ENCODE results near the gene COQ7.

The COQ7 gene

DNA sequence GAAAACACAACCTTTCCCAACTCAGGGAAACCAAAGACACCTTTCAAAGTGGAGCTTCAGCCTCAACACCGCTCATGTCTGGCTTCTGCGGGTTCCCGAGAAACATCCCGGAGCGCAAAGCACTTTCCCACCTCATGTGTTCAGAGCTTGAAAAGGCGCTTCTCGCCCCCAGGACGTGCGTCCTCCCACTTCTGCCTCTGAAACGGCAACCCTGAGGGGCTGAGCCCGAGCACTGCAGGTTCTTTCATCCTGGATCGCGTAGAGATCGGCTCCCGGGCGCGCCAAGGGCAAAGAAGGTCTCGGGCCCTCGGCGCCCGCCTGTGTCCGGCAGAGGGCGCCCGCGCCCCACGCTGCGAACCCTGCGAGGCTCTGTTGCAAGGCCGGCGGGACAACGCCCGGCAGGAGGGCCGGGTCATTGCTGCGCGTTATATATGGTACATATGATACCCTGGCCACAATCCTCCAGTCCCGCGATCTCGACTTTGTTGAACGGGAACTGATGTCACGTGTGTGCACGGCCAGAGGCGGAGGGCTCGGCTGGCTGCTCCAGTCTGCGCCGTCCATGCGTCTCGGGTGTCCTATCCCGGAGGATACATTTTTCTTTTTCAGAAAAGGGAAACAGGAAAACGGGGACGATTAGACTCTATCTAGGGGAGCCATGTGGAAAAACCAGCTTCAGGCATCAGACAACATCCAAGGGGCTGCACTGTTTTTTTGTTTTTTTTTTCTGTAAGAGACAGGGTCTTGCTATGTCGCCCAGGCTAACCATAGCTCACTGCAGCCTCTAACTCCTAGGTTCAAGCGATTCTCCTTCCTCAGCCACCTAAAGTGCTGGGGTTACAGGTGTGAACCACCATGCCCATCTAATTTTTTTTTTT is 19.1 kb downstream of the COQ7 start:
- peak; percentile 96 for DNase-seq

DNA sequence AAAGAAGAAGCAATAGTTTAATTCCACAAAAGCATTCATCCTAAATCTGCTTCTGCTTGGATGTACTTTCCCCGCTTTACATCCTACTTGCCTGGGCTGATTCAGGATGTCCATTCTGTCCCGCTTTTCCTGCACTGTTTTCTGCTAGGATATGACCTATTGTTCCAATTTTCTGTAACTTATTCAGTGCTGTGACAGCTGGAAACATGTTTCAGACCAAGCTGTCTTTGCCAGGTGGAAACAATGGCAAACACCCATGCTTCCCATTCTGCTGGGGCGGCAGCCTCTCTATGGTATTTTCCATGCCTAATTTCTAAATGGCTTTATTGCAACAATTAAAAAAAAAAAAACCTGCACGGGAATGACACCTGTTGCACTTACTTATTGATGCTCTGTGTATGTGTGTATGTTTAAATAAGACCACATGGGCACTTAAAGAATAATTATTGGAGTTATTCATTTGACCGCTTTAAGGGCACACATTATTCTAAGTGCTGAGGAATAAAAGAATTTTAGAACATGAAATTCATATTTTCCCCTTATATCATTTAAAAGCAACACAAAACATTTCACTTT is 21.0 kb downstream of the COQ7 start:
- no peak for DNase-seq

DNA sequence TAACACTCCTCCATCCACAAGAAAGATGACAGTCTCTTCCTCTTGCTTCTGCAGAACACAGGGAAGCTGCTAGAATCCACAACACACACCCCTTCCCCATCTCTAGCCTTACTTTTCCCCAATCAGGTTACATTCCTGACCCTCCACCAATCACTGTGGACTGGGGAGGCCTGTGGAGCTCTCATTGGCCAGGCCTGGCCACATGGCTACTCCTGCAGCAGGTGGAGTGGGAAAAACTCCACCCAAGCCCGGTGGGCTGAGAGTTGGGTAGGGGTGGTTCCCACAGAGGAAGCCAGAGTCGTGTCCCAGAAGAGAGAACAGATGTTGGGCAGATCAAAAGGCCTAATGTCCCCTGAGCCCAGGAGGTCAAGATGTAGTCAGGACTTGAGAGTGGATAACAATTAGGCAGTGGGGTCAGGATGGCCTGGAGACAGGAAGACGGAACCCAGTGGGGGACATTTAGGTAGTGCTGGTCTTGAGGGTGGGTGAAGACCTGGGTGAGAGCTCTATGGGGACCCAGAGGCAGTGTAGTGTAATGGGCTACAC is 22.1 kb downstream of the COQ7 start:
- no peak for DNase-seq

DNA sequence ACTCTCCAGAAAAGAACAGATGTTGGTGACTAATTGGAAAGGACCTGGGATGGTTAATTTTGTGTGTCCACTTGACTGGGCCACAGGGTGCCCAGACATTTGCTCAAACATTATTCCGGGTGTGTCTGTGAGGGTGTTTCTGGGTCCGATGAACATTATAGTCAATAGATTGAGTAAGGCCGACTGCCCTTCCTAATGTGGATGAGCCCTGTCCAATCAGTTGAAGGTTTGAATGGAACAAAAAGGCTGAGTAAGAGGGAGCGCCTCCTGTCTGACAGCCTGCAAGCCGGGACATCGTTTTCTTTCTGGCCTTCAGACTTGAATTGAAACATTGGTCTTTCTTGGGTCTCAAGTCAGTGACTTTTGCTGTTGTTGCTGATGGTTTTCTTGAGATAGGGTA is 23.5 kb downstream of the COQ7 start:
- DNase-seq = no peak

DNA sequence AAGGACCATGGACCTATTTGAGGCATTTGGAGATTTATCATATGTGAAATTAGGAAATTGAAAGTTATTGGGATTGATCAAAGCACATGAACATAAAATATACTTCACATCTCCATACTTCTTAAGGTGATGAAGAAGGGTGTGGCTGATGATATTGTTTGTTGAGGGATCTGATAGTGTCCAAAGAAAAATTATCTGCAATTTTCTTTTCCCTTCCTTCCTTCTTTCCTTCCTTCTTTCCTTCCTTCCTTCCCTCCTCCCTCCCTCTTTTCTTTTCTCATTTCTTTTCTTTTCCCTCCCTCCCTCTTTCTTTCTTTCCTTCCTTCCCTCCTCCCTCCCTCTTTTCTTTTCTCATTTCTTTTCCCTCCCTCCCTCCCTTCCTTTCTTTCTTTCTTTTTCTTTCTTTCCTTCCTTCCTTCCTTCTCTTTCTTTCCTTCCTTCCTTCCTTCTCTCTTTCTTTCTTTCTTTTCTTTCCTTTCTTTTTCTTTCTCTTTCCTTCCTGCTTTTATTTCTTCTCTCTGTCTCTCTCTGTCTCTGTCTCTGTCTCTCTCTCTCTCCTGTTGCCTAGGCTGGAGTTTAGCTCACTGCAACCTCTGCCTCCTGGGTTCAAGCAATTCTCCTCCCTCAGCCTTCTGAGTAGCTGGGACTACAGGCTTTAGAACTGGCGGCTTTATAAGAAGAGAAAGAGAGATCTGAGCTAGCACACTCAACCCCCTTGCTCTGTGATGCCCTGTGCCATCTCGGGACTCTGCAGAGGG is 25.4 kb downstream of the COQ7 start:
- DNase-seq = no peak

DNA sequence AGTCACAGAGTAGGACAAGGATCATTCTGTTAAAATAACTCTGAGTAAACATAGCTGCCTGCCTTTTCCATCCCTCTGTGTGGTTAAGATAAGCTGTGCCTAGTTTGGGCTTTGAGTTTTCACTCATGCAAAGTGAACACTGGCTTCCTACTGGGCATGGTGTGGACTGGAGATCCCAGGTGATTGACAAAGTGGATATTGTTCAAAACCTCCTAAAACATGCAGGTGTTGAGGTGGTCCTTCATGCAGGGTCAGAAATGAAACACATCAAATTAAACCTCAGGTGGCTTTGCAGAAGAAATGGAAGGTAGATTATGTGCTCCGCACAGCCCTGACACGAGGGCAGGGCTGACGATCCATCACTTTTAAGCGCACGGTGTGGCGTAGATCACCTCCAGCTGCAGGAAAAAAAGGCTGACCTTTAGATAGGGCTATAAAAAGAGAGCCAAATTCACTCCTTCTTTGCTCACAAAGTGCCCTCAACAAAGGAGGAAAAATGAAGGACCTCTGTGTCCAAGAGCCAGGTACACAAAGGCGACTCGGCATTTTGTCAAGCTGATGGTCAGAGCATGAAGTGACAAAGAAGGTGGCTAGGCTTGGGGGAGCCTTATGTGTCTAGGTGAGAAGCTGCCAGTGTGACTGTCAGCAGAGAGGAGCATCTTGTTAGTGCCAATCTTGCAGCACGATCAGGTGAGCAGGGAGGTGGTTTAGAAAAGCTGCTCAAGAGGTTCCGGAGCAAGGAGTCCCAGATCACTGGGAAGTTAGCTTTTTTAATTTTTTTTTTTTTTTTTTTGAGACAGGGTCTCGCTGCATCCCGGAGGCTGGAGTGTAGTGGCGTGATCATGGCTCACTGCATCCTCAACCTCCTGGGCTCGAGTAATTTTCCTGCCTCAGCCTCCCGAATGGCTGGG is 26.5 kb downstream of the COQ7 start:
- no peak for DNase-seq

DNA sequence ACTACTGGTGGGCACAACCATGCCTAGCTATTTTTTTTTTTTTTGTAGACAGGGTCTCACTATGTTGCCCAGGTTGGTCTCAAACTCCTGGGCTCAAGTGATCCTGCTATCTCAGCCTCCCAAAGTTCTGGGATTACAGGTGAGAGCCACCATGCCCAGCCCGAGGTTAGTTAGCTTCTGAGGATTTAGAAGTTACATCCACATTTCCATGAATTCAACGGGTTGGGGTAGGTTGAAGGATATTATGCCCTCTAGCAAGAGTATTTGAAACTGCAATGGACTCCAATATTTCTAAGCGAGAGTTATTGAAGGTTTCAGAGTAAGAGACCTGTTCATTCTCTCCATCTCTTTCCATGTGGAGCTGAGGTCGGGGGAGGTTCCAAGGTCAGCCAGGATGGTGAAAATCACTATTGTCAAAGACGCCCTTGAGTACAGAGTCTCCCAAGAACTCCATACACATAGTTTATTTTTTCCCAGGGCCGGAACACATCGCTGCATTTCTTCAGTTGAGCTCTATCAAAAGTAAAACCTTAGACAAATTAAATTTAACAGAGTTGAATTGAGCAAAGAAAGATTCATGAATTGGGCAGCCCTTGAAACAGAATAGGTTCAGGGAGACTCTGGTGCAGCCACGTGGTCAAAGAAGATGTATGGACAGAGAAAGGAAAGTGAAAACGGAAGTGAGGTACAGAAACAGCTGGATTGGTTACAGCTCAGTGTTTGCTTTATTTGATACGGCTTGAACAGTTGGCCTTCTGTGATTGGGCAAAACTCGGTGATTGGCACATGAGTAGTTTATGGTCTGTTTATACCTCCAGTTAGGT is 27.3 kb downstream of the COQ7 start:
- DNase-seq = peak; percentile 82

DNA sequence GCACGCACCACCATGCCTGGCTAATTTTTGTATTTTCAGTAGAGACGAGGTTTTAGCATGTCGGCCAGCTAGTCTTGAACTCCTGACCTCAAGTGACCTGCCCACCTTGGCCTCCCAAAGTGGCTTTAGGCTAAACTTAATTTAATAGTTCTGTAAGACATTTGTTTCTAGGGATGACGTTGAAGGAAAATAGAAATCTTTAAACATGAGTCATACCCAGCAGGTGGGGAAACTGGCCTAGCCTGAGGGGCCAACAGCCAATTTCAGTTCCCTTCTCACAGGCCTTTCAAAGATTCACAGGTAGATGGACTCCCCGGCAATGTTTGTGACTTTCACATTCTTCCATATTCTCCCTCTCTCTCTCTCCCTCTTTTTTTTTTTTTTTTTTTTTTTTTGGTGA is 28.2 kb downstream of the COQ7 start:
- peak; percentile 9 for DNase-seq

DNA sequence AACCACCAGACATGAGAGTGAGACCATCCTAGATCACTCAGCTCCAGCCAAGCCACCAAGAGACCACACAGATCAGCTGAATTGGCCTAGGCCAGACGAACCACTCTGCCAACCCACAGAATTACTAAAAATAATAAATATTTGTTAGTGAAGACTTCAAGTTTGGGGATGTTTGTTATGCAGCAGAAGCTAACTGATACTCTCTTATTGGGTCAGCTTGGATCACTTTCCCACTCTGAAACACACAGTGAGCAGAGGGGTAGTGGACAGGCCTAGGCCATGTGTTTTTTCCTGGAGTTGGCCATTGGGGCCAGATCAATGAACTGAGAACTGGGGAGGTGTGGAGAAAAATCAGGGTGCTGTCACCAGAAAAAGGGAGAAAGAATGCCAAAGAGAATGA is 30.8 kb downstream of the COQ7 start:
- no peak for DNase-seq

DNA sequence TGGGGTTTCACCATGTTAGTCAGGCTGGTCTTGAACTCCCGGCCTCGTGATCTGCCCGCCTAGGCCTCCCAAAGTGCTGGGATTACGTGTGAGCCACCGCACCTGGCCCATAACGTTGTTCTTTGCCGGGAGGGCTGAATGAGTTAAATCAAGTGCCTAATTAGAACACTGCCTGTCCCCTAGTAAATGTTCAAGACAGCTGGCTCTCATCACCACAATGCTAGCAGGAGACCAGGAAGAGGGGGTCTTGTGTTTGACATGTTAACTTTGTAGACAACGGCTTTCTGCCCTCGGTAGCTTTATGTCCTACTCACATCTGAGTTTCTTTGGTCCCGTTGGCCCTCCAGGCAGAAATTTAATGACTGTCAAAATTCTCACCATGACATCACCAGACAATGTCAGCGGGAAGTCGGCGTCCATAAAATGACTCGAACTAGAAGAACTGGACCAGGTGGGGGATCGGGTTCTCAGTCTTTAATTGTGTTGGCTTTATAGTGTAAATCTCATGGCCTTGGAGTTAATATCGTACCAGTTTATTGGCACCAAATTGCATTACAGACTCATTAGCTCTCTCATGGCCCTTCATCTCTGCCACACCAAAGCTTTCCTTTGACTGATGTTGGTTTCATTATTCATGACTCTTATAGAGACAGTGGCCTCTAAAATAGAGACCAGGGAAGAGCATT is 34.9 kb downstream of the COQ7 start:
- DNase-seq = no peak

DNA sequence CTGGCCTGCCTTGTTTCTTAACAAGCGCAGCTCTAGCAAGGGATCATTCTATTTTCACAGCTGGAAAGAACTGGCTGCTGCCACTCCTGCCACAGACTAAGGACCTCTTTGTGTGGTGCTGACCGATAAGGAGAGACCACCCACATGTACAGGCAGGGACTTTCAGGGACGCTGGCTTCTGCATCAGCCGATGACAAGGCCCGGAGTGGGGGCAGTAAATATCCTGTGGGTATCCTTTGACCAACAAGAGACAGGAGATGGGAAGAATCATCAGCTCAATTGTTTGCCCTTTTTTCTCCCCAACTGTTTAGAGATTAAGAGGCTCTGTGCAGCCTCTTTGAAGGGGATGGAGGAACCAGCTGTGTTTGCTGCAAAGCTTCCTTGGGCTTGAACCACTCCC is 37.2 kb downstream of the COQ7 start:
- no peak for DNase-seq

DNA sequence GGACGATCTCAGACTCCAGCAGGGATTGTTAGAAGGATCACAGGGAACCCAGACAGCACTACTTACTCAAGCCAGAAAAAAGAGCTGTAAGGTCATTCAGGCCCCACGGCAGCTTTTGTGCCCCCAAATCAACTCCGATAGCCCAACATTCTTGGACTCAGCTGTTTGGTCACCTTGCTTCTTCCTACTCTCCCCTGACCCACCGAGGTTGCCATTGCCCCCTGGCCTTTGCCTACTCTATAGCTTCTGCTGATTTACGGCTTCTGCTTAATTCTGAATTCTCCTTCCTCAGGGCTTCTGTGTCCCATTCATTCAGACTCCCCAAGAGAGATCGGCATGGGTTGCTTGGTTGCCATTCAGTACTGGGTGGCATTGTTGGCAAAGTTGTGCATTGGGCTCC is 37.7 kb downstream of the COQ7 start:
- no peak for DNase-seq

DNA sequence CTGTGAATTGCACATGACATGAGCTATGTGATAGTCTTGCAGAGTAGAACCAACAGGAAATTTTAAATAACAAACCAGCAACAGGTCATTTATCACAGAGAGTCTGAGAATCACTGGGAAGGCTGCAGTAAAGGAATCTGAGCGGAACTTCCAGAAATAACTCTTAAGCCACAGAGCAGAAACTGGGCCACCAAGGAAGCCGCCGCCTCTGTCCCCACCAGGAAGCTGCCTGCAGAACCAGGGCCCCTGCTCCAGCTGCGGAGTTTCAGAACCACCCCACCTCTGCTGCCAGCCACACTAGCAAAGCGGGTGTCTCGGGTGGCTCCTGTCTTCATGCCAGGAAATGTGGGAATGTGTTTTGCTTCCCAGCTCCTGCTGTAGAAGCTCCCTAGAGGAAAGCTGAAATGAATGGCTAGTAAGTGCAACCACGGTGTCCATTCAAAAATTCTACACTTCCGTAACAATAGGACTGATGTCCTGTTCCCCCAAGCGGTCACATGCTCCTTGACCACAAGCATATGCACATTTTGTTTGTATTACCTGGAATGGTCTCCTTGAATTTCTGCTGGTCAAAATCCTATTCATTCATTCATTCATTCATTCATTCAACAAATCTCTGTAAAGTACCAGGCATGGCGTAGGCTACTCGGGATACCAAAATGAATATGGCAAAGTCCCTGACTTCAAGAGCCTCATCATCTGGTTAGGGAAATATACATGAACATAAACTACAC is 38.6 kb downstream of the COQ7 start:
- peak; percentile 15 for DNase-seq

DNA sequence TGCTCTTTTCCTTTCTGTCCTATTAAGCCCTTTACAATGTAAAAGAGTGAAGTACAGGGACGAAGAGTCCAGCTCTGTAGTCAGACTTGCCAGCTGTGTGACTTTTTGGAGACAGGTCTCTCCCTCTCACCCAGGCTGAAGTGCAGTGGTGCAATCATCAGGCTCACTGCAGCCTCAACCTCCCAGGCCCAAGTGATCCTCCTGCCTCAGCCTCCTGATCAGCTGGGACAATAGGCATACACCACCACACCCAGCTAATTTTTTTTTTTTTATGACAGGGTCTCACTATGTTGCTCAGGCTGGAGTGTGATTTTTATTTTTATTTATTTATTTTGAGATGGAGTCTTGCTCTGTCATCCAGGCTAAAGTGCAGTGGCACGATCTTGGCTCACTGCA is 39.2 kb downstream of the COQ7 start:
- no peak for DNase-seq

DNA sequence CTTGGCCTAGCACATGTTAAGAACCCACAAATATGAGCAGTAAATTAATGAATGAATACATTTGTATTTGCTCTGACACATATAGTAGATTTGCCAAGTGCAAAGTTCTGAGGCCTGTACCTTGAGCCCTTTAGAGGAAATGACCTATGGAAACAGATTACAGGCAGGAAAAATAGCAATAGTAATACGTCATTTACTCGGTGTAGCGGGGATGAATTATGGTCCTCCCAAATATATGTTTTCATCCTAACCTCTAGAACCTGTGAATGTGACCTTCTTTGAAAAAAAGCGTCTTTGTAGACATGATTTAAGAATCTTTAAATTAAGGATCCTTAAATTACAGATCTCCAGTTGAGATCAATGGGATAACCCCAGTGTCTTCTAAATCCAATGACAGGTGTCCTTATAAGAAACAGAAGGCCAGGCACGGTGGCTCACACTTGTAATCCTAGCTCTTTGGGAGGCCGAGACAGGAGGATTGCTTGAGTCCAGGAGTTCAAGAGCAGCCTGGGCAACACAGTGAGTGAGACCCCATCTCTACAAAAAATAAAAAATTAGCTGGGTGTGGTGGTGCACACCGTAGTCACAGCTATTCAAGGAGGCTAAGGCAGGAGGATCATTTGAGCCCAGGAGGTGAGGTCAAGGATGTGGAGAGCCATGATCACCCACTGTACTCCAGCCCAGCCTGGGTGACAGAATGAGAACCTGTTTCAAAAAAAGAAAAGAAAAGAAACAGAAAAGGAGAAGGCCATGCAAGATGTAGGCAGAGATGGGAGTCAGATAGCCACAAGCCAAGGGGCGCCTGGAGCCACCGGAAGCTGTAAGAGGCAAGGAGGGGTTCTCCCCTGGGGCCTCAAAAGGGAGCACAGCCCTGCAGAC is 41.2 kb downstream of the COQ7 start:
- DNase-seq = peak; percentile 12

DNA sequence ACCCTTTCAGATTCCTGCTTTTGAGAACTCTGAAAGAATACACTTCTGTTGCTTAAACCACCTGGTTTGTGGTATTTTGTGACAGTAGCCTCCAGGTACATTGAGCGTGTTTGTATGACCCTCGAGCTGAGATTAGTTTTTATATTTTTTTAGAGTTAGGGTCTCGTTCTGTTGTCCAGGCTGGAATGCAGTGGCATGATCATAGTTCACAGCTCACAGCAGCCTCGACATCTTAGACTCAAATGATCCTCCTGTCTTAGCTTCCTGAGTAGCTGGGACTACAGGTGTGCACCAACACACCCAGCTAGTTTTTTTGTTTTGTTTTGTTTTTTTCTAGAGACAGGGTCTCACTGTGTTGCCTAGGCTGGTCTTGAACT is 41.9 kb downstream of the COQ7 start:
- DNase-seq = no peak

DNA sequence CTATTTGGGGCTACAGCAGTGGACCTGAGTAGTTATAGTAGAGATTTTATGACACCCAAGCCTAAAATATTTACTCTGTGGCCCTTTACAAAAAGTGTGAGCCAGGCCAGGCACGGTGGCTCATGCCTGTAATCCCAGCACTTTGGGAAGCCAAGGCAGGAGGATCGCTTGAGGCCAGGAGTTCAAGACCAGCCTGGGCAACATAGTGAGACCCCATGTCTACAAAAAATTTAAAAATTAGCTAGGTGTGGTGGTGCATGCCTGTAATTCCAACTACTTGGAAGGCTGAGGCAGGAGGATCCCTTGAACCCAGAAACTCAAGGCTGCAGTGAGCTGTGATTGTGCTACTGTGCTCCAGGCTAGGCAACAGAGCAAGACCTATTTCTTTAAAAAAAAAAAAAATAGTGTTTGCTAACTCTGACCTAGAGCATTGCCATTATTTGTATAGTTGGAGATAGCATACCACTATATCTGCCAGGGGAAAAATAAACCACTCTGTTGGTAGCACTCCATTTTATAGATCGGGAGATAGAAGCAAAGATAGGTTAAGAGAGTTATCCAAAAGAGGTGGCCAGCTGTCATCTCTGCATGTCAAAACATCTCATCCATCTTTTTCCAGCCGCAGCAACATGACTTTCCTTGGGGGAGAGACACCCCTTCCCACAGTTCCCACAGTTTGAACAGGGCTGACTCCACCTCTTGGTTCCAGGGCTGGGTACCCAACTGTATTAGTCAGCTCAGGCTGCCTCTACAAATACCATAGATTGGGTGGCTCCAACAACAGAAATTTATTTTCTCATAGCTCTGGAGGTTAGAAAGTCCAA is 43.3 kb downstream of the COQ7 start:
- no peak for DNase-seq

DNA sequence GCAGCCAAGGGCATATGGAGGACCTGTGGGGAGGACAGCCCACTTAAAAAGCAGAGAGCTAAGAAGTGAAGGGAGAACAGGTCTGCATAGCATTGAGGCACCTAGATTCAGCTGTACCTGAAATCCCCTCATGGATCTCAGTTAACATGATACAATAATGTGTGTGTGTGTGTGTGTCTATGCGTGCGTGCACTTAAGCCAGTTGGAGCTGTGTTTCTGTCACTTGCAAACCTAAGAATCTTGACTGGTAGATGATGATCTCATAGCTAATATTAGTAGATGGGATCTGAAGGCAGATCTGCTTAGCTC is 44.6 kb downstream of the COQ7 start:
- peak; percentile 8 for DNase-seq
